DMS153 treated with DMSO at 0.1 percent for 48 hours (cell line): ENCODE measurements around the gene VTI1B.
A peak's percentile ranks its signal among the peaks of the same experiment; 100 is the strongest.
"Not testable (repeated sequence)": the region's sequence is repeated elsewhere in the genome, so short reads cannot be mapped to it uniquely, and the experiment has no call there.

Experiments
- DNase-seq: peaks from one replicate; lab custom pipeline; 2025; ENCODE audit not compliant: unreplicated experiment; lab: John Stamatoyannopoulos, UW

VTI1B gene

GRCh38 chr14:67674480-67675218, at the start of gene VTI1B:
VTI1B (minus strand) TSS chr14:67674632; CDS start chr14:67674489, 143 bp downstream.
- DNase-seq, result peak; percentile 58

GRCh38 chr14:67722293-67722692, 47.9 kb upstream of the VTI1B start:
- no peak for DNase-seq

GRCh38 chr14:67721875-67722274, 47.4 kb upstream of the VTI1B start:
- DNase-seq, result no peak

- no peak for DNase-seq
Measured at GRCh38 chr14:67719866-67720265, 45.4 kb upstream of the VTI1B start.

GRCh38 chr14:67719385-67719784, 45.0 kb upstream of the VTI1B start:
- not testable (repeated sequence) for DNase-seq

- DNase-seq, result no peak
Measured at GRCh38 chr14:67718265-67718664, 43.8 kb upstream of the VTI1B start.

GRCh38 chr14:67717048-67717447, 42.6 kb upstream of the VTI1B start:
- no peak for DNase-seq

GRCh38 chr14:67710209-67710608, 35.8 kb upstream of the VTI1B start:
- DNase-seq, result no peak

GRCh38 chr14:67709796-67710195, 35.4 kb upstream of the VTI1B start:
- DNase-seq, result not testable (repeated sequence)

- DNase-seq, result not testable (repeated sequence)
Measured at GRCh38 chr14:67709346-67709745, 34.9 kb upstream of the VTI1B start.

- DNase-seq, result no peak
Measured at GRCh38 chr14:67705211-67705610, 30.8 kb upstream of the VTI1B start.

GRCh38 chr14:67704484-67705089, 30.2 kb upstream of the VTI1B start:
- peak; percentile 72 for DNase-seq

- no peak for DNase-seq
Measured at GRCh38 chr14:67703997-67704396, 29.6 kb upstream of the VTI1B start.

- not testable (repeated sequence) for DNase-seq
Measured at GRCh38 chr14:67701492-67701891, 27.1 kb upstream of the VTI1B start, which contains the start of gene RDH12. RDH12 (plus strand) TSS chr14:67701886; CDS start chr14:67722643, 20,757 bp downstream.

- DNase-seq, result no peak
Measured at GRCh38 chr14:67698179-67698578, 23.7 kb upstream of the VTI1B start.

GRCh38 chr14:67697006-67697405, 22.6 kb upstream of the VTI1B start:
- DNase-seq, result no peak

GRCh38 chr14:67695394-67695949, 21.0 kb upstream of the VTI1B start, which contains the start of gene RDH11:
RDH11 (minus strand) TSS chr14:67695764; CDS start chr14:67695703, 61 bp downstream.
- peak; percentile 82 for DNase-seq

GRCh38 chr14:67694791-67695393, 20.5 kb upstream of the VTI1B start:
- peak; percentile 74 for DNase-seq

GRCh38 chr14:67690011-67690410, 15.6 kb upstream of the VTI1B start:
- no peak for DNase-seq

GRCh38 chr14:67683842-67684241, 9.4 kb upstream of the VTI1B start:
- no peak for DNase-seq

GRCh38 chr14:67680941-67681340, 6.5 kb upstream of the VTI1B start:
- DNase-seq, result no peak
